GM18511 (cell line): ENCODE data around the gene SEPTIN14.
"Not testable (repeated sequence)": the region's sequence is repeated elsewhere in the genome, so short reads cannot be mapped to it uniquely, and the experiment has no call there.

Experiments
- ATAC-seq: cut with Tn5 transposase; IDR thresholded peaks from one replicate; pipeline ENCODE4 v1.9.1; 2021; ENCODE audit warnings: mild to moderate bottlenecking, moderate library complexity; ENCODE audit not compliant: unreplicated experiment

SEPTIN14 gene

DNA sequence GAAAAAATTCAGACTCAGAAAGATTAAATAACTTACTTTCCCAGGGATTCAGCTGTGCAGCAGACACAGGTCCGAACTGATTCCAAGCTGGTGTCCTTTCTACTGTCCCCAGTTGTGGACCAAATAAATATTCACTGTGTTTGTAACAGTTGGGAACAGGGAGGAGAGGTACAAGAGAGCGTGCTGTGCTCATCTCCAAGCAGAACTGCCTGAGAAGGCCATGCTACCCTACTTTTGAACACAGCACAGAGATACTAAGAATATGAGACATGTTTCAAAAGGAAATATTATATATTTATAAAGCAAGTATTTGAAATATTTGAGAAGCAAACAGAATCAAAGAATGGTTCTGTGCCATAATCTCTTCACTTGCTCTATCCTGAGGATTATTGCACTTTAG, at the start of gene SEPTIN14:
Gene SEPTIN14, minus strand, starts transcription at position 101 of the 400 bp plus-strand sequence. CDS start 756 bp downstream, outside the sequence.
- ATAC-seq, result not testable (repeated sequence)

DNA sequence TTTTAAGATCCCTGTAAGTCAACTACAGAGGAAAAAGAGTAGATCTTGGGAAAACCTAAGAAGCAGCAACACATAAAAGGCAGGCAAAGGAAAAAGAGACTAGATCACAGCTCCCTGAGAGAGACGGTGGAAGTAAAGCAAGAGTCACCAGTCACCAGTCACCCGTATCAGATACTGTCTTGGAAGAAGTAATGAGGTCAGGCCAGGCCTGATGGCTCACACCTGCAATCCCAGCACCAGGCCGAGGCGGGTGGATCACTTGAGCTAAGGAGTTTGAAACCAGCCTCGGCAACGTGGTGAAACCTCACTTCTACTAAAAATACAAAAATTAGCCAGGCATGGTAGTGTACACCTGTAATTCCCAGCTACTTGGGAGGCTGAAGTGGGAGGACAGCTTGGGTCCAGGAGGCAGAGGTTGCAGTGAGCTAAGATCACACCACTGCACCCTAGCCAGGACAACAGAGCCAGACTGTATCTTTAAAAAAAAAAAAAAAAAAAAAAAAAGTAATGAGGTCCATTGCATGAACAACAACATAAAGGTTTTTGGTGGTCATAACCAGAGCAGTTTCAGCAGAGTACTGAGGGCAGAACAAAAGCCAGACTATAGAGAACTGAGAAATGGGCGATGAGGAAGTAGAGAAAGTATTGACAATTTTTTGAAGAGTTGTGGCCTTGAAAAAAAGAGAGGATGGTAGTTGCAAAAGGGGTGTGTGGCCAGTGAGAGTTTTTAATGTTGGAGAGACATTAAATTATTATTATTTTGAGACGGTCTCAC, 41.6 kb upstream of the SEPTIN14 start:
- peak; percentile 98 for ATAC-seq

DNA sequence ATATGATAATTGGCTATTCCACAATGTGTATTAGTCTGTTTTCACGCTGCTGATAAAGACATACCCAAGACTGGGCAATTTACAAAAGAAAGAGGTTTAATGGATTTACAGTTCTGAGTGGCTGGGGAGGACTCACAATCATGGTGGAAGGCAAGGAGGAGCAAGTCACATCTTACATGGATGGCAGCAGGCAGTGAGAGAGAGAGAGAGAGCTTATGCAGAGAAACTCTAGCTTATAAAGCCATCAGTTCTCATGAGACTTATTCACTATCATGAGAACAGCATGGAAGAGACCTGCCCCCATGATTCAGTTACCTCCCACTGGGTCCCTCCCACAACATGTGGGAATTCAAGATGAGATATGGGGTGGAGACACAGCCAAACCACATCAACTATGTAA, 38.5 kb upstream of the SEPTIN14 start:
- not testable (repeated sequence) for ATAC-seq

- no peak for ATAC-seq
These were observed 35.7 kb upstream of the SEPTIN14 start for GRCh38 chr7:55898287-55898686.

DNA sequence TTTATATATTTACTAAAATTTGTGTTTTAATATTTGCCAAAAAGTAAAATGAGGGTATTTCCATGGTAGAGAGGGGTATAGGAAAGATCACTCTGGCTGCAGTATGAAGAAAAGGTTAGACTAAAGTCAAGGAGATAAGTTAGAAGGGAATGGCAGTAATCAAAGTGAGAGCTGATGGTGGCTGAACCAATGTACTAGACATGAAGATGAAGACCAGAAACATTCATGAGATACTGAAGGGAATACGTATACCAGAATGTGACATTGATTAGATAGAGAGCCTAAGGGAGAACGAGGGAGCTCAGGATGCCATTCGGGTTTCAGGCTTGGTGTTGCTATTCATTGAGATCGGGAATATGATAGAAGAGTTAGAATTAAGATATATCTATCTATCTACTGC, 32.5 kb upstream of the SEPTIN14 start:
- ATAC-seq, result no peak

GRCh38 chr7:55893940-55894339, 31.4 kb upstream of the SEPTIN14 start:
- ATAC-seq, result no peak

GRCh38 chr7:55888378-55888777, 25.8 kb upstream of the SEPTIN14 start:
- ATAC-seq, result not testable (repeated sequence)

- ATAC-seq, result no peak
These were observed 25.3 kb upstream of the SEPTIN14 start for GRCh38 chr7:55887821-55888247.

DNA sequence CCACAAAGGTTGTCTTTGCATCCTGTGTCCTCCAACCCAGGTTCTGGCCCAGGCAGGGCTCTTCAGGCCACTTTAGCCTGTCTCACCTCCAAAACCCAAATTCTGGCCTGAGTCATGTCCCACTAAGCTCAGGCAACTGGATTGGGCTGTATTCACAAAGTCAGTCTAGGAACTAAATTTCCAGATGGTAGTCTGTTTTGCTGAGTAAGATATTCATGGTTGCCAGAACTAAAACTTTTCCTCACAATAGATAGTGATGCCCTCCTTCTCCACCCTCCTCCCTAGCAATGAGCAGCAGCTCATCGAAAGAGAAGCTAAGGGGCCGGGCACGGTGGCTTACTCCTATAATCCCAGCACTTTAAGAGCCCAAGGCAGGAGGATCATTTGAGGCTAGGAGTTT, 21.8 kb upstream of the SEPTIN14 start:
- no peak for ATAC-seq

DNA sequence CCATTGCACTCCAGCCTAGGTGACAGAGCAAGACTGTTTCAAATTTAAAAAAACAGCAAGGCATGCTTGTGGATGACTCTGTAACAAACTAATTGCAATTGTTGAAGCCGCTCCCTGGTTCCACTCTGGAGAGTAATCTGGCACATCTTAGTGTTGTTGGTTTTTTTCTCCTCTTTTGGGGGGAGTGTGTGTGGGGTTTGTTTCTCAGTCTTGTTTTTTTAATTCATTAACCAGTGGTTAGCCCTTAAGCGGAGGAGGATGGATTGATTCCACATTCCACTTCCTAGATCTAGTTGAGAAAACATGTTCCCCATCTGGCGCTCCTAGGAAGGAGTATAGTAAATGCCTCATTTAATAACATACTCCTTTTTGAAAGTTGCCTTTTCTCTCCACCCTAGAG, 16.1 kb upstream of the SEPTIN14 start:
- ATAC-seq, result no peak

- ATAC-seq, result no peak
These were observed 14.8 kb upstream of the SEPTIN14 start for GRCh38 chr7:55877308-55877707.

- ATAC-seq, result no peak
These were observed 11.2 kb upstream of the SEPTIN14 start for GRCh38 chr7:55873765-55874164.

- ATAC-seq, result no peak
These were observed 9.5 kb upstream of the SEPTIN14 start for GRCh38 chr7:55871932-55872485.

DNA sequence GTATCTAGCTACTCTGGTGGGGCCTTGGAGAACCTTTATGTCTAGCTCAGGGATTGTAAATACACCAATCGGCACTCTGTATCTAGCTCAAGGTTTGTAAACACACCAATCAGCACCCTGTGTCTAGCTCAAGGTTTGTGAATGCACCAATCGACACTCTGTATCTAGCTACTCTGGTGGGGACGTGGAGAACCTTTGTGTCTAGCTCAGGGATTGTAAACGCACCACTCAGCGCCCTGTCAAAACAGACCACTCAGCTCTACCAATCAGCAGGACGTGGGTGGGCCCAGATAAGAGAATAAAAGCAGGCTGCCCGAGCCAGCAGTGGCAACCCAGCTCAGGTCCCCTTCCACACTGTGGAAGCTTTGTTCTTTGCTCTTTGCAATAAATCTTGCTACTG, 6.4 kb upstream of the SEPTIN14 start:
- ATAC-seq, result not testable (repeated sequence)

- ATAC-seq, result not testable (repeated sequence)
These were observed 17.4 kb downstream of the SEPTIN14 start for GRCh38 chr7:55845164-55845563.

DNA sequence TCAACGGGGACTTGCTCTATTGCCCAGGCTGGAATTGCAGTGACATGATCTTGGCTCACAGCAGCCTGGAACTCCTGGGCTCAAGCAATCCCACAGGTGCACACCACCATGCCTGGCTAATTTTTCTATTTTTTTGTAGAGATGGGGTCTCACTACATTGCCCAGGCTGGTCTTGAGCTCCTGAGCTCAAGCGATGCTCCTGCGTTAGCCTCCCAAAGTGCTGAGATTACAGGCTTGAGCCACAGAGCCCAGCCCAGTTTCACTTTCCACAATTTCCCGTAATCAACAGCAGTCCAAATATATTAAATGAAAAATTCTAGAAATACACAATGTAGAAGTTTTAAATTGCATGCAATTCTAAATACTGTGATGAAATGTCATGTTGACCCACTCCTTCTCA, 24.0 kb downstream of the SEPTIN14 start:
- ATAC-seq, result no peak

GRCh38 chr7:55827577-55827976, 35.0 kb downstream of the SEPTIN14 start:
- no peak for ATAC-seq

- no peak for ATAC-seq
These were observed 43.9 kb downstream of the SEPTIN14 start for GRCh38 chr7:55818686-55819085.

DNA sequence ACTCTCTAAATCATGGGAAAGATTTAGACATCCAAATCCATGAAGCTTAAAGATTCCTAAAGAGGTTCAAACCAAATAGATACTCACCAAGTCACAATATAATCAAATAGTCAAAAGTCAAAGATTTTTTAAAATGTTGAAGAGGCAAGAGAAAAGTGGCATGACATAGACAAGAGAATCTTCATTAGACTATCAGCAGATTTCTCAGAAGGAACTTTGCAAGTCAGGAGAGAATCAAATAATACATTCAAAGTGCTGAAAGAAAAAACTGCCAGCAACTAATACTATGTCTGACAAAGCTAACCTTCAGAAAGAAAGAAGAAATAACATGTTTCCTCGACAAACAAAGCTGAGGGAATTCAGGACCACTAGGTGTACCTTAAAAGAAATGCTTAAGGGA, 65.3 kb downstream of the SEPTIN14 start:
- ATAC-seq, result not testable (repeated sequence)

- no peak for ATAC-seq
These were observed 68.0 kb downstream of the SEPTIN14 start for GRCh38 chr7:55794527-55794926.

DNA sequence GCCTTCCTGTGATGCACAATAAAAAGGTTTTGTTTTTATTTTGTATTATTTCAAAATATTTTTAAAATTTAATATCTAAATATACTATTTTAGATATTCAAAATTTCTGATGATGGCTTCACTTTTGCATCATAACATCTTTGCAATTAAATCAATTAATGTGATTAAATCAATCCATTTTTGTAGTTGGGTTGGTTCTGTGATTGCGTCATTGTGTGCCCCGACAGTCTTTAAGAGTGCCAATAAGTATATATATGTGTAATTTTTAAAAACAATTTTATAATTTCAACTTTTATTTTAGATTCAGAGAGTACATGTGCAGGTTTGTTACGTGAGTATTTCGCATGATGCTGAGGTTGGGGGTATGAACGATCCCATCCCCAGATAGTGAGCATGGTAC, 70.5 kb downstream of the SEPTIN14 start:
- ATAC-seq, result no peak

DNA sequence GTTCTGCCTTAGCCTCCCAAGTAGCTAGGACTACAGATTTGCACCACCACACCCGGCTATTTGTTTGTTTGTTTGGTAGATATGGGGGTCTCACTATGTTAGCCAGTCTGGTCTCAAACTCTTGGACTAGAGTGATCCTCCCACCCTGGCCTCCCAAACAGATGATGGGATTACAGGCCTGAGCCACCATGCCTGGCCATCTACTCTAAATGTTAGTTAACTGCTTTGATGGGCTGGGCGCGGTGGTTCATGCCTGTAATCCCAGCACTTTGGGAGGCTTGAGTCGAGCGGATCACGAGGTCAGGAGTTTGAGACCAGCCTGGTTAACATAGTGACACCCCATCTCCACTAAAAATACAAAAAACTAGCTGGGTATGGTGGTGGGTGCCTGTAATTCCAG, 74.8 kb downstream of the SEPTIN14 start:
- no peak for ATAC-seq

- ATAC-seq, result no peak
These were observed 75.7 kb downstream of the SEPTIN14 start for GRCh38 chr7:55786901-55787300.
